DMS153 treated with DMSO at 0.1 percent for 48 hours (cell line): ENCODE measurements around the gene AGMO.
"Not testable (repeated sequence)": the region's sequence is repeated elsewhere in the genome, so short reads cannot be mapped to it uniquely, and the experiment has no call there.

Source experiments
- DNase-seq: peaks from one replicate; lab custom pipeline; 2025; ENCODE audit not compliant: unreplicated experiment; lab: John Stamatoyannopoulos, UW

AGMO gene

DNA sequence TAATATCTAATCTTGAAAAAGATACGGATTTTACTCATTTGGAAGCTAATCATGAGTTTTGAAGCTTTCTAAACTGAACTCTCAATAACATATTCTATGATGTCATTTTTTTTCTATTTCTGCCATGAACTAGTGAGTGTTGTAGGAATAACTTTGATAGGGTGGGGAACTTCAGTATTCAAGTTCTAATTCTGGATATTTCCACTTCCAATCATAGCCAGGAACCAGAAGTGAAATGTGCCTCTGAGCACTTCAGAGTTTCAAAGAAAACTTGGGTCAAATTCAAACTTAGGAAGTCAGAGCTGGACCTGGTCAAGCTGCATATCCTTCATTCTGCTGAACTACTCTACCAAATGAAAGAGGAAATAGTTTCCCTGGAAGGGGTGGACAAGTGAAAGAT, 847 bp downstream of the AGMO start:
- DNase-seq: no peak

- peak; percentile 59 for DNase-seq
Measured at GRCh38 chr7:15559416-15559928, 2.3 kb downstream of the AGMO start.

DNA sequence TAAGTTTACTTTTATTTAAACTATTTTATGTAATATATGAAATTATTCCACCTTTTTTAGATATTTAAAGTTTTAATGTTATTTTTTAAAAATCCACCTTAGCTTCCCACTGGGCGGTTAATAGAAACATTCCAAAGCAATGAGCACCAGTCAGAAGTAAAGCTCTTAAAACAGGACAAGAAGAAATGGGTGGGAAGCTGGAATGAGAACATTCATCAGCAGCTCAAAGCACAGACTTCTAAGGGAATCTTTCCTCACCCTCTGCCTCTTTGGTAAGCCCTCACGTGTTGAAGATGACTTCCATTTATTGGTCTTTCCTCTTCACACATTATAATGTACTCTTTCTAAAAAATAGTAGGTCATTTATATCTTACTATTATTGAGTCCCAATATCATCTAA, 3.1 kb downstream of the AGMO start:
- DNase-seq: no peak

- no peak for DNase-seq
Measured at GRCh38 chr7:15557686-15558085, 4.1 kb downstream of the AGMO start.

DNA sequence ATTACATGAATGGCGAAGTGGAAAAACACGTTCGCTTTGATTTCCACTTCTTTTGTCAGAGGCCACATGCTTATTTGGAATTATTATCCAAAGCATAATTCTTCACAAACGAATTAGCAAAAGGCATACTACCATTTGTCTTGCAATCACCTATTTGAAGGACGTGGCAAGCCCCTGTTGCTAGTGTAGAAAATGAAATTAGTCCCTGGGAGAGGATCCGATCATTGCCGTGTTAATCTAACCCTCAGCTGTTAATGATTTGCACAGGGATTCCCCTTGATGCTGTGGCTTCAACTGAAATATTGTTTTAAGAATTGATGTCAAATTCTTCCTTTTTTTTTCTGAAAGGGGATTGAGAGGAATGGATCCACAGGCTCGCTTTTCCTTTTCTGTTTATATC, 4.6 kb downstream of the AGMO start:
- DNase-seq: no peak

DNA sequence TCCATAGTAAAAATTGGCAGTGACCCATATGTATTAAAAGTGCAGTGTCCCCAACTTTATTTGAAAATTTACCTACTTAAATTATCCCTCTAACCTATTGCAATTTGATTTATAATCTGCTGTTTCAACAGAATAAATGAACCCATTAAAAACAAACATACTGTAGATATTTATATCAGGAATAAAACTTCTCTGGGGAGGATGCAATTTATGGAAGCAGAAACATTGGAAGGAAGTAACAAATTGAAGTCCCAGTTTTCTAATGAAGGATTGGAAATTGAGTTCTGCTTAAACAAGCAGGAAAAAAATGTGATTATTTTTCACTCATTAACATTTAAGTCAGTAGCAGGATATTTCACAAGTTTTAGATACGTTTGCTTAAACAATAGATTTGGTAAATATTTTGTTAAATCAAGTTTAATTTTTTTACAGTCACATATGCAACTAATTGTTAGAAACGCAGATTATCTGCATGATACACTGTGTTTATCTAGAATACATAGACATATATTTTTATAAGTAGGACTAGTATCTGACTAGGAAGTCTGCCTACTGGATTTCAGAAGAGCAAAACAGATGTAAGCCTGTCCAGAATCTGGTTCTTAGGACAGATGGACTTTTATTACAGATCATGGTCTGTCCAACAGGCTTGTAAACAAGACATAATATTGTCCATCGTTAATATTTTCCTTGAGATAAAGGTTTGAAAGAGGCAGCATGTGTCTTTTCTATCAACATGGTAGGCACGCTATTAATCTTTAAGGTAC, 5.3 kb downstream of the AGMO start:
- no peak for DNase-seq

DNA sequence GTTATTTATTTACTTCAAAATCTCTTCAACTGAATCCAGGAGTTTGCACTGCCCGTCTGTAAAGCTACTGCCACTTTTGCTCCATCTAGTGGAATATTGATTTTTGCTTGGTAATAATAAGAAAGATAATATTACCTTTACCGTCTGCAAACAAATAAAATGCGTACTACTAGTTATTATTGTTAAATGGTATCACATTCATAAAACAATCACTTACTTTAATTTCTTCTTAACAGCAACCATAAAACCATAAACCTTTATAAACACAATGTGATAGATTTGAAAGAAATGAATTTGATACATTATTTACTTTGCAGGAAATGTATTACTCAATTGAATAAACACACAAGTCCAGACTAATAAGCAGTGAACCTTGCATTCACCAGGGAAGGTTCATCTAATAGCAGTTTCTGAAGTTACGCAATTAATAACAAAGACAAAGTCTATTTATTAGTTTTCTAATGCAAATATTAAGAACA, 6.4 kb downstream of the AGMO start:
- peak; percentile 39 for DNase-seq

DNA sequence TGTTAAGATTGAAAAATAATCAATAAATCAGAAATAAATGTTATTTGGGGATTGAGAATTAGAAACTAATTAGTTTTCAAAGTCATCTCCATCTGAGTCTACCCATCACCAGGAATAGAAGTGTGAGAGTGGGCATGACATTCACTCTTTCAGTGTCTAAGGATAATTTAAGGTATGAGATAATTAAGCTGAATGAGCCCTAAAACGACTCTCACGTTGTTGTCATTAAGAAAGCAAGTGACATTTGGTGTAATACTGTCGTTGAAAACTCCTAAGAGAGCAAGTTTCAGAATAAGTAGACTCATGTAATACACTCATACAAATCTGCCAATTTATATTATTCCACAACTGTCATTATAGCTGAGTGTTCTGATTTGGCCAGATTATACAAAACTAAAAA, 7.1 kb downstream of the AGMO start:
- no peak for DNase-seq

- no peak for DNase-seq
Measured at GRCh38 chr7:15554081-15554480, 7.7 kb downstream of the AGMO start.

DNA sequence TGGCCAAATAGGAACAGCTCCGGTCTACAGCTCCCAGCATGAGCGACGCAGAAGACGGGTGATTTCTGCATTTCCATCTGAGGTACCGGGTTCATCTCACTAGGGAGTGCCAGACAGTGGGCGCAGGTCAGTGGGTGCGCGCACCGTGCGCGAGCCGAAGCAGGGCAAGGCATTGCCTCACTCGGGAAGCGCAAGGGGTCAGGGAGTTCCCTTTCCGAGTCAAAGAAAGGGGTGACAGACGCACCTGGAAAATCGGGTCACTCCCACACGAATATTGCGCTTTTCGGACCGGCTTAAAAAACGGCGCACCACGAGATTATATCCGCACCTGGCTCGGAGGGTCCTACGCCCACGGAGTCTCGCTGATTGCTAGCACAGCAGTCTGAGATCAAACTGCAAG, 14.5 kb downstream of the AGMO start:
- not testable (repeated sequence) for DNase-seq

DNA sequence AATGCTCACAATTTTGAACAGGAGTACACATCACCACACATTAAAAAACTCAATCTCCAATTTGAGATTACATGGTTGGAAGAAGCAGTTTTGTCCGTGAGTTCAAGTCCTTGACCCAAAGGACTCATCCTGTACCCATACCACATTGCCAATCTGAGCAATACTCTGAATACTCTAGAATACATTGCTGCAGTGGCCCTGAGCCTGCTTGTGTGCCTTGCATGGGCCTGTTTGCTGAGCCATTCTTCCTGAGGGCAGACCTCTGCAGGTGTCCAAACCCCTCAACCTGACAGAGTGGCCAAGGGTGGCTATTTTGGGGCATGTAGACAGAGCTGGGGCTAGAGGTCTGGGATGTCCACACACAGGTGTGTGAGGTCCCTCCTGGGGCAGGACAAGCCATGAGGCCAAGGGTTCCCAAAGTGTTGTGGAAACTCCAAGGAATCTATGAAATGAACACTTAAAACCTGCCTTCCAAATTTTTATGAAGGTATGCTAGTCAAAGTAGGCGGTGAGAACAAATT, 15.5 kb downstream of the AGMO start:
- no peak for DNase-seq

GRCh38 chr7:15544050-15544449, 17.8 kb downstream of the AGMO start:
- DNase-seq: no peak

- DNase-seq: no peak
Measured at GRCh38 chr7:15543256-15543655, 18.6 kb downstream of the AGMO start.

DNA sequence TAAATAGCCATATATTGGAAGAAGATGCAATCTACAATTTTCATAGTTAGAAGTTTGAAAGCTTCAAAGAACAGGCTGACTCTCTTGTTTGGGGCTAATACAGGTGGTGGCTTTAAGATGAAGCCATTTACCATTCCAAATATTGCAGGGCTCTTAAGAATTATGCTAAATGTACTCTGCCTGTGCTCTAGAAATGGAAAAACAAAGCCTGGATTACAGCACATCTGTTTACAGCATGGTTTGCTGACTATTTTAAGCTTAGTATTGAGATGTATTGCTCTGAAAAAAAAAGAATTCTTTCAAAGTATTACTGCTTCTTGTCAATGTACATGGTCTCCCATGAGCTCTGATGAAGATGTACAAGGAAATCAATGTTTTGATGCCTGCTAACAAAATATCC, 34.2 kb downstream of the AGMO start:
- DNase-seq: no peak

DNA sequence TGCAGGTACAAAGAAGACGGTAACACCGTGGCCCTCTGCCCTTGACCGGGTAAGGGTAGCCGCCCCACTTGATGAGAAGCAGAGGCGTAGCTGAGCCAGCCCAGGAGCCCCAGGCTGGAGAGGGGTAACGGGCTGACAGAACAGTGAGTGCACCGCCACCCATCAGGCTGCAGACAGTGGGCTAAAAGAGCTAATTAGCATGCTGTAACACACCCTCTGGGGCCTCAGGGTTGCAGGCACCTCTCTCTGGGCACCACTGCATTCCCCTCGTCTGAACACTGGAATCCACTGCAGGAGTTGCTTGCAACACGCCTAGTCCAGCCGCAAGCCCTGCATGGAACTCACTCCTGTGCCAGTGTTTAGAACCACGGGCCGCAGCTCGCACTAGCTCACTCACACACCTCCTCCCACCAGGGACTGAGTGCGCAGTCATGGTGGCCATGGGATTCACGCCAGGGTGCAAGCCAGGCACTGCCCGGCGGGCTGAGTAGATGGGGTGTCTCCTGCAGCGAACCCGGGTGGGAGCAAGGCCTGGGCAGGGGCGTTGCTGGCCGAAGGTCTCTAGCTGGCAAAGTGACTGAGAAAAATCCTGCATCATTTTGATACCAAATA, 36.1 kb downstream of the AGMO start:
- no peak for DNase-seq

DNA sequence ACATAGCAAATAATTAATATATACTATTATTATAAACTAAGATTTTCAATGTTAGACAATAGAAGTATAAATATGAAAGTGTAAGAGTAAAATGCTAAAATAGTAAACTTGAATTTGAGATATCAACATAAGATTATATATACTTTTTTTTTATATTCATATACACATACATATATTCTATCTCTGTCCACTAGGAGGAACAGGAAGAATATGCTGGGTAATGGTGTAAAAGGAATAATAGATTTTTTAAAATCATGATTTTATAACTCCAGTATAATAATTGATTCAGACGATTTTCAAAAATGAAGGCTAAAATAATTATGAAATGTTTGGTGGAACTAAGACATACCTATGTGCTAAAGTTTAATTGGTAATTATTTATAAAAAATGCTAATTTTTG, 37.7 kb downstream of the AGMO start:
- no peak for DNase-seq

- DNase-seq: not testable (repeated sequence)
Measured at GRCh38 chr7:15517865-15518264, 44.0 kb downstream of the AGMO start.

DNA sequence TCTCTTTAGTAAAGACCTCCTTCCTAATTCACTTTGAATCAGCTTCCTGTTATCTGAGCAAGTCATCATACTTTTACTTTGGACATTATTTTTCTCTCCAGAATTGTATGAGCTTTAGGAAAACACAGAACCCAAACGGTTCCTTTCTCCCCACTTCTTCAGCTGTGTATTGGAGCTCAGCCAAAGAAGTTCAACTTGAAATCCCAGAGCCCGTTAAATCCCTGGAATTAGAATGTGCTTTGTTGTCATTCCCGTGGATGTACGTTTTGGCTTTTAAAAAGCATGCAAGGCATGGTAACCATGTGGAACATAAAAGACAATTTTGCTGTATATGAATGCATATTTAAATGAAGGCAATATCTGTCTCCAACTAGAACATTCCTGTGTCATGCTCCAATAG, 46.6 kb downstream of the AGMO start:
- DNase-seq: no peak

- no peak for DNase-seq
Measured at GRCh38 chr7:15508258-15508657, 53.6 kb downstream of the AGMO start.

GRCh38 chr7:15507708-15508107, 54.1 kb downstream of the AGMO start:
- no peak for DNase-seq

GRCh38 chr7:15507171-15507570, 54.6 kb downstream of the AGMO start:
- no peak for DNase-seq

- DNase-seq: no peak
Measured at GRCh38 chr7:15505761-15506160, 56.1 kb downstream of the AGMO start.
